WTC11 (cell line): ENCODE data around the gene FBXO47. TPM values are rescaled to one million over a fixed set of nuclear protein-coding genes. Genes with fewer than 3 reads are reported as not detected.

Experiments
- ATAC-seq: fragments of 200-7000 bp; cut with Tn5 transposase; 2 replicates; pipeline ENCODE4 v1.10.0; 2021; ENCODE audit warnings: mild to moderate bottlenecking, moderate library complexity
- CTCF ChIA-PET: fragments of 300-600 bp; sonication (Branson Sonifier 250); formaldehyde crosslinking; loops from one replicate; lab custom pipeline; 2021; ENCODE audit warnings: antibody characterized with exemption; lab: Charles Lee
- POLR2A ChIA-PET: fragments of 350-600 bp; sonication (Branson Sonifier 250); formaldehyde crosslinking; loops from one replicate; lab custom pipeline; 2021; ENCODE audit warnings: antibody characterized with exemption; lab: Charles Lee
- DNase-seq: peaks from one replicate; pipeline ENCODE4 v3.0.0; 2021; ENCODE audit warnings: low spot score
- H3K27ac Mint-ChIP-seq: 2 replicates; pipeline ENCODE4 v1.8.0; 2021; ENCODE audit warnings: mixed read lengths
- H3K27me3 Mint-ChIP-seq: 2 replicates; pipeline ENCODE4 v1.8.0; 2021; ENCODE audit warnings: low read depth, mild to moderate bottlenecking, moderate library complexity, mixed read lengths
- H3K36me3 Mint-ChIP-seq: 2 replicates; pipeline ENCODE4 v1.8.0; 2021; ENCODE audit warnings: mixed read lengths
- H3K4me1 Mint-ChIP-seq: 2 replicates; pipeline ENCODE4 v1.8.0; 2022; ENCODE audit warnings: mixed read lengths
- H3K4me3 Mint-ChIP-seq: 2 replicates; pipeline ENCODE4 v1.8.0; 2021; ENCODE audit warnings: mild to moderate bottlenecking, moderate library complexity, mixed read lengths
- H3K9me3 Mint-ChIP-seq: 2 replicates; pipeline ENCODE4 v1.8.0; 2021; ENCODE audit warnings: mixed read lengths
- CDX4 ChIP-seq: fragments of 250-450 bp; sonication (Bioruptor Pico); IDR thresholded peaks from 2 replicates; pipeline ENCODE4 v1.9.0; 2021; ENCODE audit warnings: moderate library complexity, mild to moderate bottlenecking, inconsistent platforms, borderline replicate concordance
- E2F5 ChIP-seq: sonication (generic); formaldehyde crosslinking; IDR thresholded peaks from 2 replicates; pipeline ENCODE4 v1.8.1; 2022; ENCODE audit warnings: mild to moderate bottlenecking, moderate library complexity, missing genetic modification reagents
- EMX1 ChIP-seq: fragments of 250-450 bp; sonication (Bioruptor Pico); IDR thresholded peaks from 2 replicates; pipeline ENCODE4 v1.8.0; 2021; ENCODE audit warnings: mild to moderate bottlenecking
- FOXK1 ChIP-seq: sonication (generic); formaldehyde crosslinking; IDR thresholded peaks from 2 replicates; pipeline ENCODE4 v1.8.0; 2022; ENCODE audit warnings: mild to moderate bottlenecking, moderate library complexity, missing genetic modification reagents
- GRHL2 ChIP-seq: fragments of 250-450 bp; sonication (Bioruptor Pico); IDR thresholded peaks from 2 replicates; pipeline ENCODE4 v1.8.0; 2022; ENCODE audit warnings: mild to moderate bottlenecking, moderate library complexity; ENCODE audit not compliant: insufficient replicate concordance, severe bottlenecking
- IRF2 ChIP-seq: sonication (generic); formaldehyde crosslinking; IDR thresholded peaks from 2 replicates; pipeline ENCODE4 v1.8.0; 2022; ENCODE audit warnings: low read depth, missing genetic modification reagents, borderline replicate concordance
- MLX ChIP-seq: sonication (generic); formaldehyde crosslinking; IDR thresholded peaks from 2 replicates; pipeline ENCODE4 v1.8.1; 2023; ENCODE audit warnings: mild to moderate bottlenecking, missing genetic modification reagents, moderate library complexity
- NR3C1 ChIP-seq: sonication (generic); formaldehyde crosslinking; conservative IDR thresholded peaks from 2 replicates; pipeline ENCODE4 v1.8.1; 2023; ENCODE audit warnings: low read depth, mild to moderate bottlenecking, missing genetic modification reagents
- RELA ChIP-seq: sonication (generic); formaldehyde crosslinking; IDR thresholded peaks from 2 replicates; pipeline ENCODE4 v1.8.1; 2022; ENCODE audit warnings: missing genetic modification reagents, mild to moderate bottlenecking, borderline replicate concordance
- SMAD3 ChIP-seq: sonication (generic); formaldehyde crosslinking; IDR thresholded peaks from 2 replicates; pipeline ENCODE4 v1.8.0; 2022; ENCODE audit warnings: missing genetic modification reagents, mild to moderate bottlenecking, borderline replicate concordance
- TEAD1 ChIP-seq: sonication (generic); formaldehyde crosslinking; IDR thresholded peaks from 2 replicates; pipeline ENCODE4 v1.8.0; 2022; ENCODE audit warnings: mild to moderate bottlenecking, missing genetic modification reagents
- TP53 ChIP-seq: sonication (generic); formaldehyde crosslinking; IDR thresholded peaks from 2 replicates; pipeline ENCODE4 v1.8.1; 2023; ENCODE audit warnings: mild to moderate bottlenecking, missing genetic modification reagents
- ZBTB21 ChIP-seq: sonication (generic); formaldehyde crosslinking; IDR thresholded peaks from 2 replicates; pipeline ENCODE4 v1.8.1; 2023; ENCODE audit warnings: mild to moderate bottlenecking, missing genetic modification reagents, borderline replicate concordance
- ZNF121 ChIP-seq: sonication (generic); formaldehyde crosslinking; IDR thresholded peaks from 2 replicates; pipeline ENCODE4 v1.8.0; 2023; ENCODE audit warnings: missing genetic modification reagents
- ZNF396 ChIP-seq: fragments of 250-450 bp; sonication (Bioruptor Pico); IDR thresholded peaks from 2 replicates; pipeline ENCODE4 v1.8.0; 2021; ENCODE audit warnings: mild to moderate bottlenecking, moderate library complexity, borderline replicate concordance
- ZNF423 ChIP-seq: fragments of 250-450 bp; sonication (Bioruptor Pico); IDR thresholded peaks from 2 replicates; pipeline ENCODE4 v2.1.2; 2022; ENCODE audit warnings: mild to moderate bottlenecking, moderate library complexity
- total RNA-seq: library from RNA; stranded (reverse); gene quantifications from 3 replicates; pipeline ENCODE4 v1.2.3, GENCODE V29; 2021
- TF ChIP-seq, protein P1 (sequence below): sonication (generic); formaldehyde crosslinking; IDR thresholded peaks from 2 replicates; pipeline ENCODE4 v1.8.1; 2023; ENCODE audit warnings: mild to moderate bottlenecking, moderate library complexity, missing genetic modification reagents
- TF ChIP-seq, protein P2 (sequence below): sonication (generic); formaldehyde crosslinking; conservative IDR thresholded peaks from 2 replicates; pipeline ENCODE4 v1.8.1; 2022; ENCODE audit warnings: mild to moderate bottlenecking, missing genetic modification reagents
- TF ChIP-seq, protein P3 (sequence below): sonication (generic); formaldehyde crosslinking; IDR thresholded peaks from 2 replicates; pipeline ENCODE4 v1.8.0; 2023; ENCODE audit warnings: missing genetic modification reagents

Gene FBXO47
- total RNA-seq, 1 experiment from 2014 or later, result not detected

- ChIA-PET POLR2A (no interaction called here), CTCF (interaction anchor here (0.6 to 3.2 kb wide), 11 partner anchors 12 to 223 kb away, joined by 3 to 29 read pairs (median 7); partner anchors contain the start of genes ARL5C and FBXO47)
- DNase-seq (no peak), ATAC-seq (no peak)
- Mint-ChIP-seq H3K27ac (no peak overlapping the region), H3K9me3 (peaks cover 9% of the 10 kb centered on the region), H3K4me3 (peak overlapping the region; percentile 78; the same call in 1 of the 2 replicates), H3K4me1 (peaks cover 26% of the 10 kb centered on the region), H3K36me3 (no peaks in the 10 kb centered on the region), H3K27me3 (no peaks in the 10 kb centered on the region; the same call in 1 of the 2 replicates)
- TF ChIP-seq ZNF423 (CRISPR knock-in tag) (no peak), ZBTB21 (CRISPR knock-in tag) (no peak), NR3C1 (CRISPR knock-in tag) (no peak), ZNF396 (CRISPR knock-in tag) (no peak), FOXK1 (CRISPR knock-in tag) (no peak), MLX (no peak), SMAD3 (CRISPR knock-in tag) (no peak), TEAD1 (CRISPR knock-in tag) (no peak), E2F5 (CRISPR knock-in tag) (no peak), IRF2 (CRISPR knock-in tag) (no peak), ZNF121 (no peak), RELA (CRISPR knock-in tag) (no peak), GRHL2 (CRISPR knock-in tag) (no peak), CDX4 (no peak), EMX1 (no peak)
- TF ChIP-seq, protein P1, sequence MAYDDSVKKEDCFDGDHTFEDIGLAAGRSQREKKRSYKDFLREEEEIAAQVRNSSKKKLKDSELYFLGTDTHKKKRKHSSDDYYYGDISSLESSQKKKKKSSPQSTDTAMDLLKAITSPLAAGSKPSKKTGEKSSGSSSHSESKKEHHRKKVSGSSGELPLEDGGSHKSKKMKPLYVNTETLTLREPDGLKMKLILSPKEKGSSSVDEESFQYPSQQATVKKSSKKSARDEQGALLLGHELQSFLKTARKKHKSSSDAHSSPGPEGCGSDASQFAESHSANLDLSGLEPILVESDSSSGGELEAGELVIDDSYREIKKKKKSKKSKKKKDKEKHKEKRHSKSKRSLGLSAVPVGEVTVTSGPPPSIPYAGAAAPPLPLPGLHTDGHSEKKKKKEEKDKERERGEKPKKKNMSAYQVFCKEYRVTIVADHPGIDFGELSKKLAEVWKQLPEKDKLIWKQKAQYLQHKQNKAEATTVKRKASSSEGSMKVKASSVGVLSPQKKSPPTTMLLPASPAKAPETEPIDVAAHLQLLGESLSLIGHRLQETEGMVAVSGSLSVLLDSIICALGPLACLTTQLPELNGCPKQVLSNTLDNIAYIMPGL (CRISPR knock-in tag), result no peak
- TF ChIP-seq, protein P2, sequence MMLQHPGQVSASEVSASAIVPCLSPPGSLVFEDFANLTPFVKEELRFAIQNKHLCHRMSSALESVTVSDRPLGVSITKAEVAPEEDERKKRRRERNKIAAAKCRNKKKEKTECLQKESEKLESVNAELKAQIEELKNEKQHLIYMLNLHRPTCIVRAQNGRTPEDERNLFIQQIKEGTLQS (CRISPR knock-in tag), result no peak
- TF ChIP-seq, protein P3, sequence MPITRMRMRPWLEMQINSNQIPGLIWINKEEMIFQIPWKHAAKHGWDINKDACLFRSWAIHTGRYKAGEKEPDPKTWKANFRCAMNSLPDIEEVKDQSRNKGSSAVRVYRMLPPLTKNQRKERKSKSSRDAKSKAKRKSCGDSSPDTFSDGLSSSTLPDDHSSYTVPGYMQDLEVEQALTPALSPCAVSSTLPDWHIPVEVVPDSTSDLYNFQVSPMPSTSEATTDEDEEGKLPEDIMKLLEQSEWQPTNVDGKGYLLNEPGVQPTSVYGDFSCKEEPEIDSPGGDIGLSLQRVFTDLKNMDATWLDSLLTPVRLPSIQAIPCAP (CRISPR knock-in tag), result no peak
Observed at GRCh38 chr17:39012725-39013124, 45.5 kb upstream of the FBXO47 start.

DNA sequence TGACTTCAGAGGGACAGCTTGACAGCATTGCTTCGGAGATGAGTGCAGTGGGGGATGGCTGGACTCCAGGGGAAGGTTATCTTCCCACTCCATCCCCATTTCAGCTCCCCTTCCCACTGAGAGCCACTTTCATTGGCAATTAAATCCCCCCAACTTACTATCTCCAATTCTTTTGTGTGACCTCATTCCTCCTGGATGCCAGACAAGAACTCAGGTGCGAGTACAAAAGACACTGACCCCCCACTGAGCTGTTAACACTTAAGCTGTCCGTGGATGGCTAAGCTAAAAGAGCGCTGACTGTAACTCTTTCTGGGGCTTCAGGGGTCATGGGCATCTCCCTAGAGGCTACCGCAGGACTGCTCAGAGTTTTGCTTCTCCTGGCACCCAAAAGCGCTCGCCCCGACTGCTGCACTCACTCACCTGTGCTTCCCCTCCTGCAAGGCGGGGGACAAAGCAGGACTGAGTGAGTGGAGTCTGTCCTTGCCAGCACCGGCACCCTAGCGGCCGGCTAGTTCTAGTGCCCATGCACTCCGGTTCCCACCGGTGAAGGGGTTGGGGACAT is 44.8 kb upstream of the FBXO47 start:
- H3K4me1 Mint-ChIP-seq, result peaks cover 26% of the 10 kb centered on the region
- H3K27me3 Mint-ChIP-seq, result no peaks in the 10 kb centered on the region; the same call in 1 of the 2 replicates
- DNase-seq, result peak; percentile 59
- peak overlapping the region; percentile 48; the same call in 1 of the 2 replicates for H3K27ac Mint-ChIP-seq
- H3K4me3 Mint-ChIP-seq, result peak overlapping the region; percentile 78
- no peaks in the 10 kb centered on the region for H3K36me3 Mint-ChIP-seq
- ATAC-seq, result peak; percentile 82
- peaks cover 9% of the 10 kb centered on the region for H3K9me3 Mint-ChIP-seq
- ChIA-PET CTCF (interaction anchor here (0.5 to 3.2 kb wide), 16 partner anchors 9 to 224 kb away, joined by 3 to 29 read pairs (median 4); partner anchors contain the start of genes ARL5C, FBXO47 and PLXDC1), POLR2A (interaction anchor here (0.8 kb wide), 1 partner anchor 141 kb away, joined by 4 read pairs; no protein-coding TSS in a partner anchor)
- TF ChIP-seq TP53 (CRISPR knock-in tag) (no peak), TEAD1 (CRISPR knock-in tag) (0 out of 2 replicates have a peak, but pooled peaks have one; percentile 35)
- TF ChIP-seq, all 79 proteins: peak for 1
